GM12875 (cell line): Measurements from ENCODE around the gene DALRD3.

Experiments used
- H3K4me3 ChIP-seq: one replicate; pipeline ENCODE4 v1.5.1; 2011; ENCODE audit warnings: low read depth, low read length, control low read depth
- TF ChIP-seq, protein P1 (sequence below): IDR thresholded peaks from 2 replicates; pipeline ENCODE4 v1.5.1; 2011; ENCODE audit warnings: low read depth, mild to moderate bottlenecking, control low read depth, inconsistent platforms, low read length, moderate library complexity, borderline replicate concordance; ENCODE audit not compliant: insufficient read depth

Gene DALRD3

DNA sequence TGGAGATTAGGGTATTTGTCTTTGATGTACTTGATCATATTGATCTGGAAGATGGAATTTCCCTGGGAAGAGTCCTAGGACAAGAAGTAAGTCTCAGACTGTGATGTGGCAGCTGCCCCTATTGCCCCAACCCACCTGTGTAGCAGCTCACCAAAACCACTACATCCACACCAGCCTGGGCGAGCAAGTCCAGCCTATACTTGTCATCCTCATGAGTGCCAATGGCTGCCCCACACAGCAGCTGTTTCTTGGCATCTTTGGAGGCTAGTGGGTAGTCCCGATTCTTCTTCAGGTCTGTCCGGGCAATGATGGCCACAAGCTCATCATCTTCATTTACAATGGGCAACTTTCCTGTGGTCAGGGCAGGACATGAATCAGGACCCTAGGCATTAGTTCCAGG lies 8.2 kb upstream of the DALRD3 start:
- TF ChIP-seq, protein P1, sequence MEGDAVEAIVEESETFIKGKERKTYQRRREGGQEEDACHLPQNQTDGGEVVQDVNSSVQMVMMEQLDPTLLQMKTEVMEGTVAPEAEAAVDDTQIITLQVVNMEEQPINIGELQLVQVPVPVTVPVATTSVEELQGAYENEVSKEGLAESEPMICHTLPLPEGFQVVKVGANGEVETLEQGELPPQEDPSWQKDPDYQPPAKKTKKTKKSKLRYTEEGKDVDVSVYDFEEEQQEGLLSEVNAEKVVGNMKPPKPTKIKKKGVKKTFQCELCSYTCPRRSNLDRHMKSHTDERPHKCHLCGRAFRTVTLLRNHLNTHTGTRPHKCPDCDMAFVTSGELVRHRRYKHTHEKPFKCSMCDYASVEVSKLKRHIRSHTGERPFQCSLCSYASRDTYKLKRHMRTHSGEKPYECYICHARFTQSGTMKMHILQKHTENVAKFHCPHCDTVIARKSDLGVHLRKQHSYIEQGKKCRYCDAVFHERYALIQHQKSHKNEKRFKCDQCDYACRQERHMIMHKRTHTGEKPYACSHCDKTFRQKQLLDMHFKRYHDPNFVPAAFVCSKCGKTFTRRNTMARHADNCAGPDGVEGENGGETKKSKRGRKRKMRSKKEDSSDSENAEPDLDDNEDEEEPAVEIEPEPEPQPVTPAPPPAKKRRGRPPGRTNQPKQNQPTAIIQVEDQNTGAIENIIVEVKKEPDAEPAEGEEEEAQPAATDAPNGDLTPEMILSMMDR = no peak
- no peak overlapping the region for H3K4me3 ChIP-seq

DNA sequence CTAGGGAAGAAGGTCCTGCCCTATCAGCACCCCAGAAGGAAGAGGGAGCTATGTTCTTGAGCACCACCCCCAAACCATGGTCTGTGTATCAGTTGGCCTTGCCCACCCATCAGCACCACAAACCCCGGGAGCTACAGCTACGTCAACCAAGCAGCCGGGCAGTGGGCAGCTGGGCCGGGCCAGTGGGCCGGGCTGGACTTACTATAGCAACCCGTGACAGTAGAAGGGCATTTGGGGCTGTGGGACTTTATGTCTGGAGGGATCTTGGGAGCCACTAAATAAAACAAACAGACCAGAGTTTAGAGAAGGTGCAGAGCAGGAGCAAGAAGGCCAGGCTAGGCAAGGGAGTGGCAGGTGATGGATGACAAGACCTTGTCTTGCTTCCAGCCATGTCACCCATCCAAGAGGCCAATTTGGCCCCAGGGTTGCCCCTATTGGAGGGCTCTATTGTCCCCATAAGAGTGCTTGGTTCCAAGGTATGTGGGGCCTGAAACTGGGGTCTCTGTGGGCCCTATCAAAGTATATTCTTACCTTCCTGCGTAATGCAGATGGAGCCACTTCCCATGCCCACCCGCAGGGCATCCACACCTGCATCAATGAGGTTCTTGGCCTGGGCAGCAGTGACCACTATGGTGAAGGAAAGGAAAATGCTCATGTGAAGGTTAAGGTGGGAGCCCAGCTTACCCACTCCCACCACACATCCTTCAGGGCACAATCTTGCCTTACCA lies 7.6 kb upstream of the DALRD3 start:
- TF ChIP-seq, protein P1 = no peak
- no peak overlapping the region for H3K4me3 ChIP-seq

DNA sequence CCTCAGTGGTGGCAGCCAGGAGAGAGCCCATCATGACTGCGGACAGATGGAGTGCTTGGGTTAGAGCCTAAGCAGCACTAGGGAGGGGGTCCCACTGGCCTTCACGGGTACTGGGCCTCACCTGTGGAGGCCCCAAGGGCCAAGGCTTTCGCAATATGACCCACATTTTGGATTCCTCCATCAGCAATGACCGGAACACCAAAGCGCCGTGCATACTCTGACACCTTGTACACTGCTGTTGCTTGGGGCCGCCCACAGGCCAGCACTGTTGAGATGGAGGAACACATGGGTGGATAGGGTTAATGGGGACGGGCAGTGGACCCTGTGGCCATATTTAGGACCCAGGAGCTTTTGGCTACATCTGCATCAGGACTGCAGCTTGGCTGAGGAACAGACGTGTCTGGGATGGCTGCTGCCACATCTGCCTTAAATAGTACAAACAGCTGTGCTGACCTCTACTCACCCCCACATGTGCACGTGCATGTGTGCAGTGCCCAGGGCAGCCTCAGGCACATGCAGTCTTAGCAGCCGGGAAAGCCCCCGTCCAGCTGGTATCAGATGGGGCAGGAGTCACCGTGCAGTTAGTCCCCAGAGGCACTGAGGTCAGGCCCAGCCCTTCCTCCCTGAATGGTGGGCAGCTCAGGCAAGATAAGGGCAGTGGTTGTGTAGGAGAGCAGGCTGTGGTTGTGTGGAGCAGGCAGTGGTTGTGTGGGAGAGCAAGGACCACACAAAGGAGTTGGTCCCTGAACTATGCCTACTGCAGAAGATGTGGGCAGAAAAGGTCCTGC lies 6.8 kb upstream of the DALRD3 start:
- H3K4me3 ChIP-seq = no peak overlapping the region
- TF ChIP-seq, protein P1 = no peak

- TF ChIP-seq, protein P1 = no peak
- no peak overlapping the region for H3K4me3 ChIP-seq
These were observed 6.1 kb upstream of the DALRD3 start for GRCh38 chr3:49024449-49024848.

DNA sequence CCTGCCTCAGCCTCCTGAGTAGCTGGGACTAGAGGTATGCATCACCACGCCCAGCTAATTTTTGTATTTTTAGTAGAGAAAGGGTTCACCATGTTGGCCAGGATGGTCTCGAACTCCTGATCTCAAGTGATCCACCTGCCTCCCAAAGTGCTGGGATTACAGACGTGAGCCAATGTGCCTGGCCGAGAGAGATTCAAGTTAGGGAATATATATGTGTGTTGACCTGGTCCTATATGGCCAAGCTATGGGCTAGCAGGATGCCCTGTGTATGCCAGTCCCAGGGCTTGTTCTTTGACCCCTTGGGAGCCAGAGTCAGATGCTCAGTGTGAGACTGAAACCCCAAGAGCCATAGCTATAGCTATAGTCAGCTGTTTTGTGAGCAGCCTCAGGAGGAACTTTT lies 5.4 kb upstream of the DALRD3 start:
- no peak overlapping the region for H3K4me3 ChIP-seq
- TF ChIP-seq, protein P1 = no peak

- TF ChIP-seq, protein P1 = no peak
- peak overlapping the region; percentile 97 for H3K4me3 ChIP-seq
These were observed 4.3 kb upstream of the DALRD3 start for GRCh38 chr3:49022688-49023171.
